DND-41 (cell line): ENCODE results near the gene SLC38A3.

Experiments used
- ATAC-seq: fragments of 200-7000 bp; cut with Tn5 transposase; 3 replicates; pipeline ENCODE4 v1.9.1; 2021; ENCODE audit warnings: low read depth; ENCODE audit not compliant: insufficient read depth
- DNase-seq: peaks from one replicate; pipeline ENCODE4 v3.0.0-alpha.2; 2020
- H2AFZ ChIP-seq: 2 replicates; pipeline ENCODE4 v1.6.0; 2012; ENCODE audit warnings: low read depth, low read length
- H3K27ac ChIP-seq: 2 replicates; pipeline ENCODE4 v1.5.1; 2012; ENCODE audit warnings: low read length, inconsistent platforms
- H3K27me3 ChIP-seq: fragments of 200-600 bp; sonication (generic); 2 replicates; pipeline ENCODE4 v1.6.0; 2012; ENCODE audit warnings: low read length, mild to moderate bottlenecking, inconsistent platforms; ENCODE audit not compliant: insufficient read depth, poor library complexity
- H3K36me3 ChIP-seq: 2 replicates; pipeline ENCODE4 v1.5.1; 2012; ENCODE audit warnings: low read length, inconsistent platforms; ENCODE audit not compliant: insufficient read depth
- H3K4me1 ChIP-seq: 2 replicates; pipeline ENCODE4 v1.5.1; 2012; ENCODE audit warnings: mild to moderate bottlenecking, low read length; ENCODE audit not compliant: insufficient read depth
- H3K4me2 ChIP-seq: 2 replicates; pipeline ENCODE4 v1.6.0; 2012; ENCODE audit warnings: mild to moderate bottlenecking, moderate library complexity, low read length, inconsistent platforms; ENCODE audit not compliant: insufficient read depth
- H3K4me3 ChIP-seq, 2 experiments: fragments of 200-600 bp in 1 of 2; shearing (Covaris generic) in 1 of 2; 2 replicates each; pipeline ENCODE4 v1.5.1; 2012 to 2016; ENCODE audit warnings: inconsistent platforms in 2 of 2, low read length in 2 of 2, mild to moderate bottlenecking in 2 of 2, low read depth in 1 of 2, moderate library complexity in 1 of 2
- H3K79me2 ChIP-seq: 2 replicates; pipeline ENCODE4 v1.6.0; 2012; ENCODE audit warnings: low read length, inconsistent platforms; ENCODE audit not compliant: insufficient read depth
- H3K9ac ChIP-seq: 2 replicates; pipeline ENCODE4 v1.6.0; 2012; ENCODE audit warnings: low read depth, mild to moderate bottlenecking, inconsistent platforms, low read length, moderate library complexity
- H3K9me3 ChIP-seq: 2 replicates; pipeline ENCODE4 v1.5.1; 2012; ENCODE audit warnings: low read length, moderate library complexity, mild to moderate bottlenecking, inconsistent platforms; ENCODE audit not compliant: insufficient read depth, severe bottlenecking
- H4K20me1 ChIP-seq: 2 replicates; pipeline ENCODE4 v1.6.0; 2012; ENCODE audit warnings: low read length; ENCODE audit not compliant: insufficient read depth
- EZH2 ChIP-seq: IDR thresholded peaks from 3 replicates; pipeline ENCODE4 v1.6.1; 2012; ENCODE audit warnings: borderline replicate concordance, low read depth, mild to moderate bottlenecking, moderate library complexity, low read length, inconsistent platforms; ENCODE audit not compliant: severe bottlenecking
- TF ChIP-seq, protein P1 (sequence below): IDR thresholded peaks from 2 replicates; pipeline ENCODE4 v1.5.1; 2012; ENCODE audit warnings: borderline replicate concordance, low read length, moderate library complexity, mild to moderate bottlenecking; ENCODE audit not compliant: poor library complexity, severe bottlenecking; ENCODE audit errors: extremely low read depth

The SLC38A3 gene

DNA sequence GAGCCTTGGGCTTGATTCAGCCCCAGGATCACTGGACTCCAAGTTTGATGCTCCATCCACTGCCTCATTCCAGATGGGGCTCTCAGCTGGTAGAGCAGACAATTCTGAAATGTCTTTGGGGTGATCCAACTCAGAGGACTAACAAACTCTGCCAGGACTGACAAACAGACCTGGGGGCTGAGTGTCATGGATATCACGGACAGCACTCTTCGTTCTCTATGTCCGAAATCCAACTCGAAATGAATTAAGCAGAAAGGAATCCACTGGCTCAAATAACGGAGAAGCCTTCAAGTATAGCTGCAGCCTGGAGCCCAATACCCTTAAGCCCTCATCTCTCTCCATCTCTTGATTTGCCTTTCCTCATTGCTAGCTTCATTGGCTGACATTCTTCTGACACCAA is 14.2 kb downstream of the SLC38A3 start:
- Histone ChIP-seq H3K27ac (no peak overlapping the region), H3K4me3 (no peak overlapping the region), H3K79me2 (no peaks in the 10 kb centered on the region), H3K27me3 (no peaks in the 10 kb centered on the region), H3K36me3 (no peaks in the 10 kb centered on the region), H3K9me3 (no peaks in the 10 kb centered on the region), H3K4me1 (no peaks in the 10 kb centered on the region), H2AFZ (no peak overlapping the region), H3K9ac (no peak overlapping the region), H4K20me1 (0 out of 2 replicates have a peak, but pooled peaks cover 4% of the 10 kb centered on the region), H3K4me2 (no peak overlapping the region)
- DNase-seq (no peak), ATAC-seq (no peak)
- TF ChIP-seq, protein P1, sequence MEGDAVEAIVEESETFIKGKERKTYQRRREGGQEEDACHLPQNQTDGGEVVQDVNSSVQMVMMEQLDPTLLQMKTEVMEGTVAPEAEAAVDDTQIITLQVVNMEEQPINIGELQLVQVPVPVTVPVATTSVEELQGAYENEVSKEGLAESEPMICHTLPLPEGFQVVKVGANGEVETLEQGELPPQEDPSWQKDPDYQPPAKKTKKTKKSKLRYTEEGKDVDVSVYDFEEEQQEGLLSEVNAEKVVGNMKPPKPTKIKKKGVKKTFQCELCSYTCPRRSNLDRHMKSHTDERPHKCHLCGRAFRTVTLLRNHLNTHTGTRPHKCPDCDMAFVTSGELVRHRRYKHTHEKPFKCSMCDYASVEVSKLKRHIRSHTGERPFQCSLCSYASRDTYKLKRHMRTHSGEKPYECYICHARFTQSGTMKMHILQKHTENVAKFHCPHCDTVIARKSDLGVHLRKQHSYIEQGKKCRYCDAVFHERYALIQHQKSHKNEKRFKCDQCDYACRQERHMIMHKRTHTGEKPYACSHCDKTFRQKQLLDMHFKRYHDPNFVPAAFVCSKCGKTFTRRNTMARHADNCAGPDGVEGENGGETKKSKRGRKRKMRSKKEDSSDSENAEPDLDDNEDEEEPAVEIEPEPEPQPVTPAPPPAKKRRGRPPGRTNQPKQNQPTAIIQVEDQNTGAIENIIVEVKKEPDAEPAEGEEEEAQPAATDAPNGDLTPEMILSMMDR, result no peak
- no peak for TF ChIP-seq EZH2

GRCh38 chr3:50220109-50220508 is 15.0 kb downstream of the SLC38A3 start:
- H3K9me3 ChIP-seq, result no peaks in the 10 kb centered on the region
- 0 out of 2 replicates have a peak, but pooled peaks cover 4% of the 10 kb centered on the region for H4K20me1 ChIP-seq
- H3K4me3 ChIP-seq, result no peak overlapping the region
- no peaks in the 10 kb centered on the region for H3K79me2 ChIP-seq
- no peak overlapping the region for H3K27ac ChIP-seq
- TF ChIP-seq, protein P1, result no peak
- no peak for TF ChIP-seq EZH2
- H3K27me3 ChIP-seq, result no peaks in the 10 kb centered on the region
- no peak overlapping the region for H3K9ac ChIP-seq
- DNase-seq (no peak), ATAC-seq (no peak)
- no peaks in the 10 kb centered on the region for H3K4me1 ChIP-seq
- no peaks in the 10 kb centered on the region for H3K36me3 ChIP-seq
- no peak overlapping the region for H3K4me2 ChIP-seq
- H2AFZ ChIP-seq, result no peak overlapping the region

- H3K79me2 ChIP-seq, result no peaks in the 10 kb centered on the region
- no peak overlapping the region for H3K27ac ChIP-seq
- H3K4me2 ChIP-seq, result no peak overlapping the region
- no peaks in the 10 kb centered on the region for H3K9me3 ChIP-seq
- ATAC-seq (no peak), DNase-seq (no peak)
- no peaks in the 10 kb centered on the region for H4K20me1 ChIP-seq
- H3K36me3 ChIP-seq, result no peaks in the 10 kb centered on the region
- no peak overlapping the region for H3K4me3 ChIP-seq
- no peak overlapping the region for H3K9ac ChIP-seq
- no peak for TF ChIP-seq EZH2
- TF ChIP-seq, protein P1, result no peak
- H3K4me1 ChIP-seq, result peaks cover 7% of the 10 kb centered on the region
- no peak overlapping the region for H2AFZ ChIP-seq
- no peaks in the 10 kb centered on the region for H3K27me3 ChIP-seq
Measured at GRCh38 chr3:50221051-50221410, 16.0 kb downstream of the SLC38A3 start.
